ENCODE measurements around the gene FBXL5.
A peak's percentile ranks its signal among the peaks of the same experiment; 100 is the strongest.

The FBXL5 gene

DNA sequence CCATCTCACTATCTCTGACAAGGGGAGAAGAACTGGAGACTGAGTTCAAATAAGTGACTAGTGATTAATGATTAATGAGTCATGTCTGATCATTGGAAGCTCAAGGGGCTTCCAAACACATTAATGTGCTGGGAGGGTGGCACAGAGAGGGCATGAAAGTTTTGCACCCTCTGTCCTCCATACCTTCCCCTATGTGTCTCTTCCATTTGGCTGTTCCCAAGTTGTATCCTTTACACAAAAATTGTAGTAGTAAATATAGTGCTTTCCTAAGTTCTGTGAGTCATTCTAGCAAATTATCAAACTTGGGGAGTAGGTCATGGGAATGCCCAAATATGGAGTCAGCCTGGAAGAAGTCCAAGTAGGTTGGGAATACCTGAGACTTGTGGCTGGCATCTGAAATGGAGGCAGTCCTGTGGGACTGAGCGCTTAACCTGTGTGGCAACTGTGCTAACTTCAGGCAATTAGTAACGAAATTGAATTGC lies 22.4 kb upstream of the FBXL5 start (continued):
- TF ChIP-seq, protein P1, sequence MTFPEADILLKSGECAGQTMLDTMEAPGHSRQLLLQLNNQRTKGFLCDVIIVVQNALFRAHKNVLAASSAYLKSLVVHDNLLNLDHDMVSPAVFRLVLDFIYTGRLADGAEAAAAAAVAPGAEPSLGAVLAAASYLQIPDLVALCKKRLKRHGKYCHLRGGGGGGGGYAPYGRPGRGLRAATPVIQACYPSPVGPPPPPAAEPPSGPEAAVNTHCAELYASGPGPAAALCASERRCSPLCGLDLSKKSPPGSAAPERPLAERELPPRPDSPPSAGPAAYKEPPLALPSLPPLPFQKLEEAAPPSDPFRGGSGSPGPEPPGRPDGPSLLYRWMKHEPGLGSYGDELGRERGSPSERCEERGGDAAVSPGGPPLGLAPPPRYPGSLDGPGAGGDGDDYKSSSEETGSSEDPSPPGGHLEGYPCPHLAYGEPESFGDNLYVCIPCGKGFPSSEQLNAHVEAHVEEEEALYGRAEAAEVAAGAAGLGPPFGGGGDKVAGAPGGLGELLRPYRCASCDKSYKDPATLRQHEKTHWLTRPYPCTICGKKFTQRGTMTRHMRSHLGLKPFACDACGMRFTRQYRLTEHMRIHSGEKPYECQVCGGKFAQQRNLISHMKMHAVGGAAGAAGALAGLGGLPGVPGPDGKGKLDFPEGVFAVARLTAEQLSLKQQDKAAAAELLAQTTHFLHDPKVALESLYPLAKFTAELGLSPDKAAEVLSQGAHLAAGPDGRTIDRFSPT (tag by site-specific recombination; IDR thresholded peaks at IDR 0.05) = no peak
- no peak for TF ChIP-seq ZNF133 (tag by site-specific recombination; IDR thresholded peaks at IDR 0.05)
- TF ChIP-seq ZNF654 (tag by site-specific recombination; IDR thresholded peaks at IDR 0.05; ENCODE audit: low read depth) = no peak
- no peak for TF ChIP-seq ZNF843 (tag by site-specific recombination; IDR thresholded peaks at IDR 0.05)
- no peak for TF ChIP-seq ZNF324 (tag by site-specific recombination; IDR thresholded peaks at IDR 0.05)
- TF ChIP-seq ZNF354C (tag by site-specific recombination; IDR thresholded peaks at IDR 0.05; ENCODE audit: borderline replicate concordance, low read depth) = no peak
- TF ChIP-seq, protein P2, sequence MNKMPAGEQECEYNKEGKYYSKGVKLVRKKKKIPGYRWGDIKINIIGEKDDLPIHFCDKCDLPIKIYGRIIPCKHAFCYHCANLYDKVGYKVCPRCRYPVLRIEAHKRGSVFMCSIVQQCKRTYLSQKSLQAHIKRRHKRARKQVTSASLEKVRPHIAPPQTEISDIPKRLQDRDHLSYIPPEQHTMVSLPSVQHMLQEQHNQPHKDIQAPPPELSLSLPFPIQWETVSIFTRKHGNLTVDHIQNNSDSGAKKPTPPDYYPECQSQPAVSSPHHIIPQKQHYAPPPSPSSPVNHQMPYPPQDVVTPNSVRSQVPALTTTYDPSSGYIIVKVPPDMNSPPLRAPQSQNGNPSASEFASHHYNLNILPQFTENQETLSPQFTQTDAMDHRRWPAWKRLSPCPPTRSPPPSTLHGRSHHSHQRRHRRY (tag by site-specific recombination; IDR thresholded peaks at IDR 0.05) = no peak
- no peak for TF ChIP-seq ZNF140 (tag by site-specific recombination; IDR thresholded peaks at IDR 0.05)
- TF ChIP-seq ZNF174 (tag by site-specific recombination; IDR thresholded peaks at IDR 0.05) = no peak
- TF ChIP-seq ZSCAN23 (tag by site-specific recombination; IDR thresholded peaks at IDR 0.05) = no peak
- TF ChIP-seq ZNF37A (tag by site-specific recombination; IDR thresholded peaks at IDR 0.05) = no peak
- TF ChIP-seq ZNF23 (tag by site-specific recombination; IDR thresholded peaks at IDR 0.05; ENCODE audit: borderline replicate concordance) = no peak
- no peak for TF ChIP-seq ZFP69B (tag by site-specific recombination; IDR thresholded peaks at IDR 0.05)
- no peak for TF ChIP-seq GLI2 (tag by site-specific recombination; IDR thresholded peaks at IDR 0.05; ENCODE audit: borderline replicate concordance, low read depth)
- TF ChIP-seq HOXD13 (CRISPR knock-in tag; IDR thresholded peaks at IDR 0.05; ENCODE audit: borderline replicate concordance) = no peak
- TF ChIP-seq ZNF266 (tag by site-specific recombination; IDR thresholded peaks at IDR 0.05; ENCODE audit: low read depth) = no peak
- TF ChIP-seq, protein P3, sequence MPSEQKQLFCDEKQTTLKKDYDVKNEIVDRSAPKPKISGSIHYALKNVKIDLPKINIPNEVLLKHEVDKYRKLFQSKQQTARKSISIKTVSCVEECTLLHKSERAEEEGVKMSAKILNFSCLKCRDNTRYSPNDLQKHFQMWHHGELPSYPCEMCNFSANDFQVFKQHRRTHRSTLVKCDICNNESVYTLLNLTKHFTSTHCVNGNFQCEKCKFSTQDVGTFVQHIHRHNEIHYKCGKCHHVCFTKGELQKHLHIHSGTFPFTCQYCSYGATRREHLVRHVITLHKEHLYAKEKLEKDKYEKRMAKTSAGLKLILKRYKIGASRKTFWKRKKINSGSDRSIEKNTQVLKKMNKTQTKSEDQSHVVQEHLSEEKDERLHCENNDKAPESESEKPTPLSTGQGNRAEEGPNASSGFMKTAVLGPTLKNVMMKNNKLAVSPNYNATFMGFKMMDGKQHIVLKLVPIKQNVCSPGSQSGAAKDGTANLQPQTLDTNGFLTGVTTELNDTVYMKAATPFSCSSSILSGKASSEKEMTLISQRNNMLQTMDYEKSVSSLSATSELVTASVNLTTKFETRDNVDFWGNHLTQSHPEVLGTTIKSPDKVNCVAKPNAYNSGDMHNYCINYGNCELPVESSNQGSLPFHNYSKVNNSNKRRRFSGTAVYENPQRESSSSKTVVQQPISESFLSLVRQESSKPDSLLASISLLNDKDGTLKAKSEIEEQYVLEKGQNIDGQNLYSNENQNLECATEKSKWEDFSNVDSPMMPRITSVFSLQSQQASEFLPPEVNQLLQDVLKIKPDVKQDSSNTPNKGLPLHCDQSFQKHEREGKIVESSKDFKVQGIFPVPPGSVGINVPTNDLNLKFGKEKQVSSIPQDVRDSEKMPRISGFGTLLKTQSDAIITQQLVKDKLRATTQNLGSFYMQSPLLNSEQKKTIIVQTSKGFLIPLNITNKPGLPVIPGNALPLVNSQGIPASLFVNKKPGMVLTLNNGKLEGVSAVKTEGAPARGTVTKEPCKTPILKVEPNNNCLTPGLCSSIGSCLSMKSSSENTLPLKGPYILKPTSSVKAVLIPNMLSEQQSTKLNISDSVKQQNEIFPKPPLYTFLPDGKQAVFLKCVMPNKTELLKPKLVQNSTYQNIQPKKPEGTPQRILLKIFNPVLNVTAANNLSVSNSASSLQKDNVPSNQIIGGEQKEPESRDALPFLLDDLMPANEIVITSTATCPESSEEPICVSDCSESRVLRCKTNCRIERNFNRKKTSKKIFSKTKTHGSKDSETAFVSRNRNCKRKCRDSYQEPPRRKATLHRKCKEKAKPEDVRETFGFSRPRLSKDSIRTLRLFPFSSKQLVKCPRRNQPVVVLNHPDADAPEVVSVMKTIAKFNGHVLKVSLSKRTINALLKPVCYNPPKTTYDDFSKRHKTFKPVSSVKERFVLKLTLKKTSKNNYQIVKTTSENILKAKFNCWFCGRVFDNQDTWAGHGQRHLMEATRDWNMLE (tag by site-specific recombination; conservative IDR thresholded peaks at IDR 0.05; ENCODE audit: low read depth) = no peak
- no peak for TF ChIP-seq ZNF701 (tag by site-specific recombination; IDR thresholded peaks at IDR 0.05)
- no peak for TF ChIP-seq ZNF555 (tag by site-specific recombination; conservative IDR thresholded peaks at IDR 0.05)
- TF ChIP-seq GLI4 (tag by site-specific recombination; IDR thresholded peaks at IDR 0.05) = no peak
- no peak for TF ChIP-seq BCL11A (tag by site-specific recombination; IDR thresholded peaks at IDR 0.05; ENCODE audit: low read depth)
- peak; percentile 90 for TF ChIP-seq SCRT1 (tag by site-specific recombination; IDR thresholded peaks at IDR 0.05; ENCODE audit: borderline replicate concordance)
- no peak for TF ChIP-seq ZNF19 (tag by site-specific recombination; IDR thresholded peaks at IDR 0.05; ENCODE audit: low read depth)
- no peak for TF ChIP-seq ZEB2 (tag by site-specific recombination; IDR thresholded peaks at IDR 0.05)
- TF ChIP-seq SALL2 (tag by site-specific recombination; IDR thresholded peaks at IDR 0.05; ENCODE audit: borderline replicate concordance) = no peak
- TF ChIP-seq, protein P4, sequence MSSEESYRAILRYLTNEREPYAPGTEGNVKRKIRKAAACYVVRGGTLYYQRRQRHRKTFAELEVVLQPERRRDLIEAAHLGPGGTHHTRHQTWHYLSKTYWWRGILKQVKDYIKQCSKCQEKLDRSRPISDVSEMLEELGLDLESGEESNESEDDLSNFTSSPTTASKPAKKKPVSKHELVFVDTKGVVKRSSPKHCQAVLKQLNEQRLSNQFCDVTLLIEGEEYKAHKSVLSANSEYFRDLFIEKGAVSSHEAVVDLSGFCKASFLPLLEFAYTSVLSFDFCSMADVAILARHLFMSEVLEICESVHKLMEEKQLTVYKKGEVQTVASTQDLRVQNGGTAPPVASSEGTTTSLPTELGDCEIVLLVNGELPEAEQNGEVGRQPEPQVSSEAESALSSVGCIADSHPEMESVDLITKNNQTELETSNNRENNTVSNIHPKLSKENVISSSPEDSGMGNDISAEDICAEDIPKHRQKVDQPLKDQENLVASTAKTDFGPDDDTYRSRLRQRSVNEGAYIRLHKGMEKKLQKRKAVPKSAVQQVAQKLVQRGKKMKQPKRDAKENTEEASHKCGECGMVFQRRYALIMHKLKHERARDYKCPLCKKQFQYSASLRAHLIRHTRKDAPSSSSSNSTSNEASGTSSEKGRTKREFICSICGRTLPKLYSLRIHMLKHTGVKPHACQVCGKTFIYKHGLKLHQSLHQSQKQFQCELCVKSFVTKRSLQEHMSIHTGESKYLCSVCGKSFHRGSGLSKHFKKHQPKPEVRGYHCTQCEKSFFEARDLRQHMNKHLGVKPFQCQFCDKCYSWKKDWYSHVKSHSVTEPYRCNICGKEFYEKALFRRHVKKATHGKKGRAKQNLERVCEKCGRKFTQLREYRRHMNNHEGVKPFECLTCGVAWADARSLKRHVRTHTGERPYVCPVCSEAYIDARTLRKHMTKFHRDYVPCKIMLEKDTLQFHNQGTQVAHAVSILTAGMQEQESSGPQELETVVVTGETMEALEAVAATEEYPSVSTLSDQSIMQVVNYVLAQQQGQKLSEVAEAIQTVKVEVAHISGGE (tag by site-specific recombination; conservative IDR thresholded peaks at IDR 0.05; ENCODE audit: low read depth) = no peak
- TF ChIP-seq, protein P5, sequence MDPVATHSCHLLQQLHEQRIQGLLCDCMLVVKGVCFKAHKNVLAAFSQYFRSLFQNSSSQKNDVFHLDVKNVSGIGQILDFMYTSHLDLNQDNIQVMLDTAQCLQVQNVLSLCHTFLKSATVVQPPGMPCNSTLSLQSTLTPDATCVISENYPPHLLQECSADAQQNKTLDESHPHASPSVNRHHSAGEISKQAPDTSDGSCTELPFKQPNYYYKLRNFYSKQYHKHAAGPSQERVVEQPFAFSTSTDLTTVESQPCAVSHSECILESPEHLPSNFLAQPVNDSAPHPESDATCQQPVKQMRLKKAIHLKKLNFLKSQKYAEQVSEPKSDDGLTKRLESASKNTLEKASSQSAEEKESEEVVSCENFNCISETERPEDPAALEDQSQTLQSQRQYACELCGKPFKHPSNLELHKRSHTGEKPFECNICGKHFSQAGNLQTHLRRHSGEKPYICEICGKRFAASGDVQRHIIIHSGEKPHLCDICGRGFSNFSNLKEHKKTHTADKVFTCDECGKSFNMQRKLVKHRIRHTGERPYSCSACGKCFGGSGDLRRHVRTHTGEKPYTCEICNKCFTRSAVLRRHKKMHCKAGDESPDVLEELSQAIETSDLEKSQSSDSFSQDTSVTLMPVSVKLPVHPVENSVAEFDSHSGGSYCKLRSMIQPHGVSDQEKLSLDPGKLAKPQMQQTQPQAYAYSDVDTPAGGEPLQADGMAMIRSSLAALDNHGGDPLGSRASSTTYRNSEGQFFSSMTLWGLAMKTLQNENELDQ (tag by site-specific recombination; IDR thresholded peaks at IDR 0.05; ENCODE audit: low read depth) = no peak
